Inflammatory macrophage (primary cell): ENCODE results near the gene GATB.

Experiments used
- DNase-seq, 2 donors: peaks; one replicate each; pipeline ENCODE4 v3.0.0-alpha.2; 2020 to 2022

The GATB gene

DNA sequence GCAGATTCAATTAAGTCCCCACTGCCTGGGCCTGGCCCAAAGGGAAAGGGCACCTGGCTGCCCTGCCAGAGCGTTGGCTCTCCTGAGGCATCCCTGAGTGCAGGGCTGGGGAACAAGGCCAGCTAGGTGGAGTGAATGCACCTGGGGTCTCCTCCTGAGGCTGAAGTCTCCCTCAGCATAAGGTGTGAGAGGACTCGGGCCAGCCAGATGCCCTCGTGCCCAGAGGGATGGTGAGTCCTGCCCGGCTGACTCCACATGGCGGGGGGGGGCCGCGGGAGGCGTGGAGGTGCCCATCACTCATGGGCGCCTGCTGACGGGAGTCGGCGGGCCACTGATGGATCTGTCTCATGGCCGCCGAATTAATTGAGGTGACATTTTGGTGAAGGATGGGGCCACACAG is 87.8 kb downstream of the GATB start:
- no peak for DNase-seq

- no peak for DNase-seq
These were observed 89.2 kb downstream of the GATB start for GRCh38 chr4:151671541-151672059.

GRCh38 chr4:151670843-151671242 is 90.0 kb downstream of the GATB start:
- no peak for DNase-seq

DNA sequence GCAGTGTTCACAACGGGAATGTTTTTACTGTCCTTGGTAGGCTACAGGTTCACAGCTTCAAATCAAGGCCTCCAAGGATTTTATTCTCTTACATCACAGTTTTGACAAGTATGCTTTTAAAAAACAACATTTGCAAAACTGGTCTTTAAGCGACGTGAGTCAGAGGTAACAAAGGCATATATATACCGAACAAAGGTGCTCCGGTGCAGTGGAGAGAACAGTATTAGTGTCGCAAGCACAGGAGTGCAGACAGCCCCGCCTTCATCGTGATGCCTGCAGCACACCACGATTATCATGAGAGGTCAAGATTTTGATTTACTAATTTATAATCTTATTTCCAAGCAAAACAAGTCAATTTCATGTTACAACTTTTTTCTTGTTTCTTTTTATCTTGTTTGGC is 90.8 kb downstream of the GATB start:
- no peak for DNase-seq

- no peak for DNase-seq
These were observed 92.0 kb downstream of the GATB start for GRCh38 chr4:151668689-151669402.

- no peak for DNase-seq
These were observed 93.1 kb downstream of the GATB start for GRCh38 chr4:151667666-151668065.

- DNase-seq = peak in 1 of 2 donors; percentile 9
These were observed 93.8 kb downstream of the GATB start for GRCh38 chr4:151667048-151667447.

DNA sequence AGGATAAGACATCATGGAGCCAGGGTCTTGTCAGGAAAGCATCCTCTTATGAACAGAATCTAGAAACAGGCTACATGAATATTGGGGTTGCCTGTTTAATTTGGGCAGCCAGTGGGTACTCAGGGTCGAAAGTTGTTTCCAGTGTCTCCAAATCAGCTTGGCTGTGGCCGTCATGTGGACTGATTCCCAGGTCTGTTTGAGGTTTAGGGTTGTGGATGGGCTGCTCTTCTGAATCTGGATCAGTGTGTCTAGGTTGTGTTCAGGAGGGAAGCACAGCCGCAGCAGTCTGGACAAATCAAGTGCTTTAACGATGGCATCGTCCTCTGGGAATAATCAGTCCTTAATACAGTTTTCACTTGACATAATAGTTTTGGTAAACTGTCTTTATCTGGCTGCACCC is 94.3 kb downstream of the GATB start:
- DNase-seq = no peak

- no peak for DNase-seq
These were observed 95.1 kb downstream of the GATB start for GRCh38 chr4:151665785-151666127.

DNA sequence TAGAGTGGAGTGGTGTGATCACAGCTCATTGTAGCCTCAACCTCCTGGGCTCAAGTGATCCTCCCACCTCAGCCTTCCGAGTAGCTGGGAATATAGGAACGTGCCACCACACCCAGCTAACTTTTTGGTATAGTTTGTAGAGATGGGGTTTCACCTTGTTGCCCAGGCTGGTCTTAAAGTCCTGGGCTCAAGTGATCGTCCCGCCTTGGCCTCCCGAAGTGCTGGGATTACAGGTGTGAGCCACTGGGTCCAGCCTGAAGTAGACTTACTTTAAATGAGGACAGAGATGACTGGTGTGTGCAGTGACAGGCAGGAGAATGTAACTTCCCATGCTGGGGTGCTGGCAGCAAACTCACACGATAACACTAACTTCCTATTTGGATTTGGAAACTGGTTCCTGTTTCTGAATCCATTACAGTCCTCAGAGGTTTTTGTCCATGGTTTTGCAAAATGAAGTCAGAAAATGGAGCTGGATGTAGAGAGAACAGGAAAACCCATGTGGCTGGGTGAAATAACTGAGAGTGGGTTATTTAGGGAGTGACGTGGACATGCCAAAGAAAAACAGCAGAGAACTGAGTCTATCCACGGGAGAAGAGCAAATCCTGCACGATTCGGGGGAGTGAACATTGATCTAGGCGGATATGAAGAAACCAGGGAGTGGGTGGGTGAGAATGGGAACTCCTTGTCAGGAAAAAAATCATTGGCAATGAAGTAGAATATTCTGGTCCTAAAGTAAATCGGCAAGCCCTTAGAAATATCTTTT is 95.6 kb downstream of the GATB start:
- DNase-seq = peak; percentile 66 to 69

DNA sequence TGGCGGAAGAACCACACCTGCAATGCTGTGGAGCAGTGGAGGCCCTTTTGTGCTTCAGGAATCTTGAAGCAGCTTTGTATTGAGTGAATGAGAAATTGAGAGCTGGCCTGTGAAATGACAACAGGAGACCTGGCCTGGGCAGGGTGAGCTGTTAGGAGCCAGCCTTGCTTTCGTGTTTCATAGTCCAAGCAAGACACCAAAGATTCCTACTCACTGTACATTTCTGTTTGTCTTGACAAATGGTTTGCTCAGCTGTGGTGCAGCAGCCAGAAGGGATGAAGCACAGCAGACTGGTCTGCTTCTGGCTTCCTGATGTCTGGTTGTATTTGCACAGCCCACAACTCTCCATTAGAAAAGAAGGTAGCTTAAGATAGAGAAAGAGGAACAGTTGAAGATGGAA is 96.5 kb downstream of the GATB start:
- no peak for DNase-seq

DNA sequence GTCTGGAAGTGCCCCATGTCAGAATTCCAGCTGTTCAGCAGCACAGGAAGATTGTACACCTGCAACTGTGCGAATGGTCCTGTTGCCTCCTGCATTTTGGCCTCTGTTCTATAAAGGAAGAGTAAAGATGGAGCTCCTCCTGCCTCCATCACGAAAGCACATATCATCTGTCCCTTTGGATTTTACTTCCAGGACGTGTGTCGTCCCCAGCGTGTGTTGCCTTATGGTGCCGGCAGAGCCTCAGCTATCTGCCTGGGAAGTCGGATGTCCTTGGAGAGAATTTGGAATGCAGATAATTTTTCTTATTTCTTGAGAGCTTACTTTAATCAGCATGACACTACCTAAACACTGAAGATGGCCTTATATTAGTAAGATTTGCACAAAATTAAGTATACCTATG is 97.7 kb downstream of the GATB start:
- no peak for DNase-seq

DNA sequence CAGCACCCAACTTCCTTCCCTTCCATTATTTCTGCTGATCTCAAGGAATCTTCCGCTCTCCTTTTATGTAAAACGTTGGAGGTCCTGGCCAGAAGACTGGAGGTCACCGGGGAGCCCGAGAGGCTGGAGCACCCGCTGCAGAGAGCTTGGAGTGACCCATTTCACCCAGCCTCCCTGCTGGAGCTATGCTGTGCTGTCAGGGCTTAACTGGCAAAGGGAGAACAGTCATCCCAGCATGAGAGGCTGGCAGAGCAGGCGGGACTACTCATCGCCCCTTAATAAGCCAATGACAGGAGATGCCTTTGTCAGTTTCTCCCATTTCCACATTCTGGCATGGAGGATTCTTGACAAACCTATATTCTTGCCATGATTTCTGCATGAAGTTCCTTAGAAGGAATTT is 98.9 kb downstream of the GATB start:
- DNase-seq = no peak

- no peak for DNase-seq
These were observed 100.1 kb downstream of the GATB start for GRCh38 chr4:151660676-151661075.

- DNase-seq = no peak
These were observed 101.0 kb downstream of the GATB start for GRCh38 chr4:151659601-151660364.

DNA sequence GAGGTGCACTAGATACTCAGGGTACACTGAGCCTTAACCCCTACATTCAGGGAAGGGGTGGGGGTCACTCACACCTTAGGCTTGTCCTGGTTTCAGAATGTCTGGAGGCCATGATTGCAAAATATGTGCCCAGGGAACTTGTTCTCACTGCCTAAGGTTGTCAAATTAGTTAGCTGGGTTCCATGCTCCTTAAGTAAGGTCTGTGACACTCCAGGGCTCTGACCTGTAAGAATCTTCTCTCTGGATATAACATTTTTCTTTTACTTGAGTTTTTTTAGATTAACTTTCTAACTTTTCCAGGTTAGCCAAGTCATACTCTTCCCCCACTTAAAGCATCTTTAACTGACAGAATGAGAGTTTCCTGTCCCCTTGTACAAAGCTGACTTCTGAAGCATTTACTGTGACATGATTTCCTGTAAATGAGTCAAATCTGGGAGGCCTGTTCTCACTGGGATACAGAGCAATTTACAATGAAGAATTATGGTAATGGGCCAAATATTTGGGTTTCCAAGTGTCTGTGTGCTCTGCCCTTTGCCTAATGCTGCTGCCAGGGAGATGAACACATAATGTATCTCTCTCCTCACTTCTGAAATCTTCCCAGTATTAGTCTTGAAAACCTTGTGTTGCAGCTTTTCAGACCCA is 101.7 kb downstream of the GATB start:
- no peak for DNase-seq

GRCh38 chr4:151657896-151658295 is 102.9 kb downstream of the GATB start:
- DNase-seq = no peak

DNA sequence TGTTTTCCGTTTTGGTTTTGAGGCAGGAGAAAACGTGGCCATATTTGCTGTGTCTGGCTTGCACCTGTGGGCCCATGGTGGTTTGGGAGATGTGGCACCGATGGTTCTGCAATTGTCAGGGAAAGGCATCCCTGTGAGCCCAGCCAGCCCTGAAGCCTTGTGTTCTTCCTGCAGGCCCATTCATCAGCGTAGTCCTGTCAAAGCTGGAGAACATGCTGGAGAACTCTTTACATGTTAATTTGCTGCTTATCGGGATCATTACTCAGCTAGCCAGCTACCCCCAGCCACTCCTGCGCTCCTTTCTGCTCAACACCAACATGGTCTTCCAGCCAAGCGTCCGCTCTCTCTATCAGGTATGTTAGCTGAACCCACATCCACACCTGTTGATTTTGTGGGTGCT is 104.7 kb downstream of the GATB start:
- DNase-seq = no peak

GRCh38 chr4:151653548-151653918 is 107.3 kb downstream of the GATB start:
- DNase-seq = no peak

DNA sequence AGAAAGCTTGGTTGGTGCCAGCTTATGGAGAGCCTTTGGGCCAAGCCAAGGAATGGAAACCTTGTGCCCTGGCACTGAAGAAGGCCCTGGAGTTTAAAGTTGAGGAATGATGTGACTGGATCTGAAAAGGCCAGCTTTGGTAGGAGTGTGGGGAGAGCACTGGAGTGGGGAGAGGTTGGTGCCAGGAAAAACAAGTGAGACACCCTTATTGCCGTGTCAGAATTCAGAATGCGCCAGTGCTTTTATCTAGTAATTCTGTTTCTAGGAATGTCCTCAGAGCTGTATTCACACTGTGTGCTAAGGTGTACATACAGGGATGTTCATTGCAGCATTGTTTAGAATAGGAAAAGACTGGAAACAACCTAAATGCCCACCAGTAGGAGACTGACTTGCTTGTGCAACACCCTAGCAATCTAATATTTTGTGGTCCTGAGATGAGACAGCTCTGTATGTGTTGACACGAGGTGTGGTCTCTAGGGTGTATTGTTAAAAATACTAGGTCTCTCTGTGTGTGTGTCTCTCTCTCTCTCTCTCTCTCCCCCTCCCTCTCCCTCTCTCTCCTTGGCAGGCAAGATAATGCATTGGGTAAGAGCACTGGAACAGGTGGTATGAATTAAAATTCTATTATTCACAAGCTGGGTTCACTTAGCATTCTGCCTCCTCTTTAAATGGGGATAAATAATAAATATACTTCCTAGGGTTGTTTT is 107.8 kb downstream of the GATB start:
- DNase-seq = no peak

DNA sequence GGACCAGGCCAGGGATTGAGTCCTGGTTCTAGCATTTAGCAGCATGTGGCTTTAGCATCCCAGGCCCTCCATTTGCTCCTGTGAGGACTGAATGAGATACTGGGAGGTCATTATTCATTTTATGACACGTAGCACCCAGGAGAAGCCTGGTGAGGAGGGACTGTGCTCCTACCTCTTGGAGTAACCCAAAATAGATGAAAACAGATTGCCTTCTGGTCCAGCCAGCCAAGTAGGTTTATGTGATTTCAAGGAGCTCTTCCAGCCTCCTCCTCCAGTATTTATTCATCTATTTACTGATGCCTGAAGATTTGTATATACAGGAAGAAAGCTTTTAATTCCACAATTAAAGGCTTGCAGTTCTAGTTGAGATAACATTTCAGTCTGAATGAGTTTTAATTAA is 109.3 kb downstream of the GATB start:
- no peak for DNase-seq

- DNase-seq = no peak
These were observed 111.3 kb downstream of the GATB start for GRCh38 chr4:151649479-151649878.
